GM06990 (cell line): Measurements from ENCODE around the gene SUSD2.

Experiments used
- DNase-seq: peaks from one replicate; pipeline ENCODE4 v3.0.0-alpha.2; 2011; ENCODE audit not compliant: insufficient read length; ENCODE audit errors: extremely low read depth
- H3K27me3 ChIP-seq: replicated peaks from 2 replicates; pipeline ENCODE4 v1.6.0; 2011; ENCODE audit warnings: low read length; ENCODE audit not compliant: control insufficient read depth, insufficient read depth
- H3K36me3 ChIP-seq: 2 replicates; pipeline ENCODE4 v1.5.1; 2011; ENCODE audit warnings: low read length; ENCODE audit not compliant: control insufficient read depth, insufficient read depth
- H3K4me3 ChIP-seq: replicated peaks from 2 replicates; pipeline ENCODE4 v1.5.1; 2011; ENCODE audit warnings: low read depth, mild to moderate bottlenecking, control low read depth, low read length
- TF ChIP-seq, protein P1 (sequence below): IDR thresholded peaks from 2 replicates; pipeline ENCODE4 v1.5.1; 2011; ENCODE audit warnings: low read length, control low read depth, mild to moderate bottlenecking, inconsistent platforms; ENCODE audit not compliant: insufficient read depth, poor library complexity, severe bottlenecking

Gene SUSD2

DNA sequence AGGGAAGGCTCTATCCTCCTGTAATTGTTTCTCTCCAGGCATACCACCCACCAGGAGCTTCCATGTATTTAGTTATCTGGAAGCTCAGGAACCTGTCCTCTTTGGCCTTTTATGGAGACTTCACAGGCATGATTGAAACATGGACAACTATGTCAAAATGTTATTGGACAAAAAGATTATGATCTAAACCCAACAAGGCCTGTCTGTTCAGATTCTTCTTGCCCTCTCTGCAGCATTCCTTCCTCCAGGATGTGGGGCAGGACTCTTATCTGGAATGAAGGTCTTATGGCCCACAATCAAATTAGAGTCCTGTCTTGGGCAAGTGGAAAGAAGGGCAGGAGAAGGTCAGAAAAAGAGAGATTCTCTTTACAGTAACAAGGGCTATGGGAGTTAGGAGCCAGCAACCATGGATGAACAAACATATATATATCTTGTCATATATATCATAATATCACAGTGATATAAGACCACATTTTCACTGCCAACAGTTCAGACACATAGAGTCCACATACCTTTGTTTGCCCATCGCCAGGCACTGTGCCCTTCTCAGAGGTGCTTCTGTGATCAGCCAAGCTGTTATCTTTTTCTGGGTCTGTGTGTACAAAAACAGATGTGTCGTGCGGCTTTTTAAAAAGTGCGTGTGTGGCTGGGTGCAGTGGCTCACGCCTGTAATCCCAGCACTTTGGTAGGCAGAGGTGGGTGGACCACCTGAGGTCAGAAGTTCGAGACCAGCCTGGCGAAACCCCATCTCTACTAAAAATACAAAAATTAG lies 42.5 kb upstream of the SUSD2 start:
- Histone ChIP-seq H3K27me3 (no peaks in the 10 kb centered on the region), H3K4me3 (no peak overlapping the region), H3K36me3 (peaks cover 20% of the 10 kb centered on the region)
- TF ChIP-seq, protein P1, sequence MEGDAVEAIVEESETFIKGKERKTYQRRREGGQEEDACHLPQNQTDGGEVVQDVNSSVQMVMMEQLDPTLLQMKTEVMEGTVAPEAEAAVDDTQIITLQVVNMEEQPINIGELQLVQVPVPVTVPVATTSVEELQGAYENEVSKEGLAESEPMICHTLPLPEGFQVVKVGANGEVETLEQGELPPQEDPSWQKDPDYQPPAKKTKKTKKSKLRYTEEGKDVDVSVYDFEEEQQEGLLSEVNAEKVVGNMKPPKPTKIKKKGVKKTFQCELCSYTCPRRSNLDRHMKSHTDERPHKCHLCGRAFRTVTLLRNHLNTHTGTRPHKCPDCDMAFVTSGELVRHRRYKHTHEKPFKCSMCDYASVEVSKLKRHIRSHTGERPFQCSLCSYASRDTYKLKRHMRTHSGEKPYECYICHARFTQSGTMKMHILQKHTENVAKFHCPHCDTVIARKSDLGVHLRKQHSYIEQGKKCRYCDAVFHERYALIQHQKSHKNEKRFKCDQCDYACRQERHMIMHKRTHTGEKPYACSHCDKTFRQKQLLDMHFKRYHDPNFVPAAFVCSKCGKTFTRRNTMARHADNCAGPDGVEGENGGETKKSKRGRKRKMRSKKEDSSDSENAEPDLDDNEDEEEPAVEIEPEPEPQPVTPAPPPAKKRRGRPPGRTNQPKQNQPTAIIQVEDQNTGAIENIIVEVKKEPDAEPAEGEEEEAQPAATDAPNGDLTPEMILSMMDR = no peak
- DNase-seq = no peak

DNA sequence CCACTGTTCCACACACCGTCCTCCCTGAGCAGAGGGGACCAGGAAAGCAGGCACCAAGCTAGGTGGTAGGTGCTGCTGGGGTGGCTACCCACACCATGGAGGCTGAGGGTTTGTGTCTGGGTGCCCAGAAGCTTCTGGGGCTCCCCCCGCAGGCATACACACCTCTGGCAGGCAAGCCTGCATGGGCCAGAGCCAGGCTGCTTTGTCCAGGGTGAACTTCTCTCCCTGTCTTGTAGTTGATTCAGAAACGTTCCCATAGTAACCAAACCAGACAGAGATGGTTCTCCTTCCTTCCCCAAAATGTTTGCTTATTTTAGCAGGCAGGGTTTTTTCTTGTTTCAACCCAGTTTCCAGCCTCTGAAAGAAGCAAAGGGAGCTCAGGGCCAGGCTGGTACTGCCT lies 40.9 kb upstream of the SUSD2 start:
- DNase-seq = no peak
- Histone ChIP-seq H3K36me3 (peaks cover 15% of the 10 kb centered on the region), H3K27me3 (no peaks in the 10 kb centered on the region), H3K4me3 (no peak overlapping the region)
- TF ChIP-seq, protein P1 = no peak

DNA sequence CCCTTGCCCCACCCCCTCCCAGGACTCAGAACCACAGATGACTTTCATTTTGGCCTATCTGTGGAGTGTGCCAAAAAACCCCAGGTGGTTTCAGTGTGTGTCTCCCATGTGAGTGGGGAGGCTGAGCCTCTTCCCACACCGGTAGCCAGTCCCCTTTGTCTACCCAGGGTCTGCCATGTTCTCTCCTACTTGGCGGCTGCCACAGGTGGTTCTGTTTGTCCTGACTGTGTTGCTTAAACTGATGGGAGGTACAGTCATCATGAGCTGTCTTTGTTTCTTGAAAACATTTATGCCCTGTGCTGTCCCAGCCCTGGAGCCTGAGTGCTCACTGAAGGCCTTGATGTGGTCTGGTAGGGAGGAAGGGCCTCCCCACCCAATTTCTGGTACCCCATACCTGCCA lies 39.7 kb upstream of the SUSD2 start:
- Histone ChIP-seq H3K4me3 (no peak overlapping the region), H3K27me3 (no peaks in the 10 kb centered on the region), H3K36me3 (peaks cover 12% of the 10 kb centered on the region)
- no peak for DNase-seq
- TF ChIP-seq, protein P1 = no peak

DNA sequence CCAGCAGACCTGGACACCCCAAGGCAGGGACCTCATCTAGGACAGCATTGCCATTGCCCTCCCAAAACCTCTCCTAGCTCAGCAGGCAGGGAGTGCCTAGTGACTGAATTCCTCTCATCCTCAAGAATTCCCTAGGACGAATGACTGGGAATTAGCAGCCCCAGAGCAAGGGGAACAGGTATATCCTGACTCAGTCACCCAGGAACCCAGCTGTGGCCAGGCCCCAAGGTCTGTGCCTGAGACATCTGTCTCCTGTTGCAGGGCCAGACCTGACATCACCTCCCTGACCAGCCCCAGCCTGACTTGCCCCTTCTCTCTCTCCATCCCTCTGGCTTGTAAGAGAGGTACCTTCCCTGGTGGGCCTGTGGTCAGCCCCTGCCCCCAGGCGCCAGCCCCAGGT lies 39.0 kb upstream of the SUSD2 start:
- H3K4me3 ChIP-seq = no peak overlapping the region
- DNase-seq = no peak
- TF ChIP-seq, protein P1 = no peak

DNA sequence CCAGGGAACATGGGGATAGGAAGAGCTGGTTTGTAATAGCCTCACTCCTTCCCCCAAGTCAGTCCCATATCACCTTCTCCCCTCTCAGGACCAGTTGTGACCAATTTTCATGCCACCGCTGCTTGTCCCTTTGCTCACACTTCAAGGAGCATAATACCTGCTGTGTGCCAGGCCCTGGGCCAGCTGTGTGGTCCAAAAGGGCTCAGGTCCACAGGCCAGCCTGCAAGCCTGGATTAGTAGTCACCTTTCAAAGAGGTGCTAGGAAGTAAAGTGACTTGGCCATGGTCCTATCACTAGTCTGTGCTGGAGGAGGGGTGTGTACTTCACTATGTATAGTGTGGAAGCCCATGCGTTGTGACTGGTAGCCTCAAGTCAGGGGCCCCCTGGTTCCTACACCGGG lies 38.5 kb upstream of the SUSD2 start:
- peaks cover 5% of the 10 kb centered on the region for H3K36me3 ChIP-seq
- TF ChIP-seq, protein P1 = no peak

More for the DNA sequence above, 39.0 kb upstream of the SUSD2 start:
- Histone ChIP-seq H3K36me3 (peaks cover 8% of the 10 kb centered on the region), H3K27me3 (no peaks in the 10 kb centered on the region)

More for the DNA sequence above, 38.5 kb upstream of the SUSD2 start:
- no peak overlapping the region for H3K4me3 ChIP-seq
- no peaks in the 10 kb centered on the region for H3K27me3 ChIP-seq
- DNase-seq = no peak
